Stimulated activated CD8-positive, alpha-beta memory T cell treated with anti-CD3 and anti-CD28 coated beads, Interleukin-7, amount 100 ng/mL, for 1 hour (primary cell): ENCODE measurements around the gene SHANK1.

ENCODE experiments used
- DNase-seq, 2 donors: peaks; one replicate each; pipeline ENCODE4 v3.0.0-alpha.2; 2020; ENCODE audit warnings: low read depth in 2 of 2

SHANK1 gene

GRCh38 chr19:50711805-50712204 is 7.8 kb downstream of the SHANK1 start:
- no peak for DNase-seq

GRCh38 chr19:50711196-50711595 is 8.4 kb downstream of the SHANK1 start:
- no peak for DNase-seq

- DNase-seq: no peak
Observed at GRCh38 chr19:50710612-50711011, 9.0 kb downstream of the SHANK1 start.

- no peak for DNase-seq
Observed at GRCh38 chr19:50710094-50710493, 9.5 kb downstream of the SHANK1 start.

DNA sequence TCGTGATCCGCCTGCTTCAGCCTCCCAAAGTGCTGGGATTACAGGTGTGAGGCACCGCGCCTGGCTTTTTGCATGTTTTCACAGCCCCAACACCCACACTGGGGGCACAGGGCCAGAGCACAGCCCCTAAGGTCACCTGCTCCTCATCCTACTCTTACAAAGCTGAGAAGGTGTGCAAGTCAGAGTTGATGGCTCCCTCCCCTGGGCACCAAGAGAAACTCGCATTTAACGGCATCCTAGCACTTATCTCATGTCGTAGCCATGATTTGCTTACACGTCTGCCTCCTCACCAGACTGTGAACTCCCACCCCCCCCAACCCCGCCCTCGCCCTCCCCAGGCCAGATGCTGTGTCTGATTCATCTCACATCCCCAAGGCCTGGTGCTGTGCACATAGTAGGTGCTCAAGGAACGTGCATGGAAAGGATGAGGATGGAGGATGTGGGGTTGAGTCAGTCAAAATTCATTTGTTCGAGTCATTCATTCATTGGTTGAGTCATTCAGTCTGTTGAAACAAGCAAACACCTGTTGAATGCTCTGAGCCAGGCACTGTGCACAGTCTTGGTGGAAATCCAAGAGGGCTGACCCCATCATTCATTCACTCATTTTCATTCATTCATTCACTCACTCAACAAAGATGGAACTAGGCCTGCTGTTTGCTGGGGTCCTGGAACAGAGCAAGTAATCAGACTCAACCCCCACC is 11.3 kb downstream of the SHANK1 start:
- DNase-seq: no peak

- no peak for DNase-seq
Observed at GRCh38 chr19:50706387-50706786, 13.2 kb downstream of the SHANK1 start.

DNA sequence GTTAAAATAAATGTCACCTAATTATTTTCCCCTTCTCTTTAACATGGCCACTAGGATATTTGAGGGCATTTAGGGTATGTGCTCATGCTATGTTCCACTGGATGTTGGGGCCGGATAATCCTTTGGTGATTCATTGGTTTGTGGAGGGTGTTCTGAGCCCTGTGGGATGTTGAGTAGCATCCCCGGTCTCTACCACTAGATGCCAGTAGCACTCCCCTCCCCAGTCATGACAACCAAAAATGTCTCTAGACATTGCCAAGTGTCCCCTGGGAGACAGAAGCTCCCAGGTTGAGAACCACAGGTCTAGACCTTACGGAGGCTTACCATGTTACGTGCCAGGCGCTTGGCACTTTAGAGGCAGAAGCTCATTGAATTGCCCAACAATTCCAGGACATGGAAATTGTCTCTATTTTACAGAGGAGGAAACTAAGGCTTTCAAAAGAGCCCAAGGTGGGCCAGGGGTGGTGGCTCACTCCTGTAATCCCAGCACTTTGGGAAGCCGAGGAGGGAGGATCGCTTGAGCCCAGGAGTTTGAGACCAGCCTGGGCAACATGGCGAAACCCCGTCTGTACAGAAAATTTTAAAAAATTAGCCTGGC is 14.1 kb downstream of the SHANK1 start:
- DNase-seq: no peak

DNA sequence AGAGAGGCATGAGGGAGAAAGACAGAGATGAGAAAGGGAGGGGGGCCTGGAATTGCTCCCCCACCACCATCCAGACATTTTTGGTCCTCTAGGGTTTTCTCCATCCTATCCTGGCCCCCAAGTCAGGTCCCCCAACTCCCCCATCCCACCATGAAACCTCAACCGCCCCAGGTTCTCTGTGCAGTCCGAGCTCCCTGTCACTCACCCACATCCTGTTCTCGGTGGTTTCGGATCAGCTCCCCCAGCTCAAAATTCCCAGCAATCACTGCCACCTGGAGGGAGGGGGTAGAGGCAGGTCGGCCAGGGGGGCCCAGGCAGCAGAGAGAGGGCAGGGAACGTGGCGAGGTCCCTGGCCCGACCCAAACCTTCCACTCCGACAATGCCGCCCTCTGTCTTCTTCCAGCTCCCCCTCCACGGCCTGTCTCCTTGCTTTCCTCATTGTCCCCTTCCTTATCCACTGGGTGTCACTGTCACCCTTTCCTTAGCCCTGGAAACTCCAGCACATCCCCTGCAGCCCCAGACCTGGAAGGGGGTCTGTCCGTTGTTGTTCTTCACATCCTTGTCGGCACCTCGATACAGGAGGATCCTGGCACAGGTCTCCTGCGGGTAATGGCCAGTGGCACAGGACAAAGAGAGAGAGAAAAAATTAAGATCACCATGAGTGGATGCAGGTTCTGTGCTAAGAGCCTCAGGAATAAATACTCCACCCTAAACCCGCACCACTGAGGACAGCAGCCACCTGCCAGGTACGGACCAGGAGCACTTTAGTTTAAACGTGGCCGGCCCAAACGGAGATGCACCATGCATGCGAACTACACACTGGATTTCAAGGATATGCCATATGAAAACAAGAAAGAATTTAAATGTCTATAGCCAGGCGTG is 15.4 kb downstream of the SHANK1 start:
- no peak for DNase-seq

- no peak for DNase-seq
Observed at GRCh38 chr19:50702871-50703829, 16.5 kb downstream of the SHANK1 start.

DNA sequence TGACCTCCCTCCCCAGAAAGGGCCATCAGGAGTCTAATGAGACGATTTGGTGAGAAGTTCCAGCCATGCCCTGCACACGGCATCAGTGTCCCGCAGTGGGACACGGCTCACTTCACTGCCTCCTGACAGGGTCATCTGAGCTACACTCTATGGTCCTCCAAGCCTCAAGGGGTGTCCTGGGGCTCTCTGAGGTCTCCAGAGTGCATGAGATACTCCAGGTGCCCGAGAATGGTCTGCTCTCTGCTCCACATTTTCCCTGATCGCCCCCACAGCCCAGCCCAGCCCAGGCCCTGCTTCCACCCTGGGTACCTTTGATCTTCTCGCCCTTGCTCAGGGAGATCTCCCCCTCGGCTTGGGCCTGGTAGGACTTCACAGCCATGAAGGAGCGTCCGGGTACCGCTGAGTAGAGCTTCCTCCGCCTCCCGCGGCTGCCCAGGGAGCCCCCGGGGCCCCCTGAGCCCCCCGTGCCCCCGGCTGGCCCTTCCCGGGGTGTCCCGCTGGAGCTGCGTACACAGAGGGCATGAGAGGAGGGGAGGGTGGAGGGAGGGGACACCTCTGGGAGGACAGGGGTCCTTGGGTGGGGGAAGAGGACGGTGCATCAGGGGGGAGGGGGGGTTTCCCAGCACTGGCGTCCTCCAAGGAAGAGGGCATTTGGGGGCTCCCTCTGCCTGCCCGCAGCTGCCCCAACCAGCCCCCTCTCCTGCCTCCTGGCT is 17.3 kb downstream of the SHANK1 start:
- DNase-seq: no peak

DNA sequence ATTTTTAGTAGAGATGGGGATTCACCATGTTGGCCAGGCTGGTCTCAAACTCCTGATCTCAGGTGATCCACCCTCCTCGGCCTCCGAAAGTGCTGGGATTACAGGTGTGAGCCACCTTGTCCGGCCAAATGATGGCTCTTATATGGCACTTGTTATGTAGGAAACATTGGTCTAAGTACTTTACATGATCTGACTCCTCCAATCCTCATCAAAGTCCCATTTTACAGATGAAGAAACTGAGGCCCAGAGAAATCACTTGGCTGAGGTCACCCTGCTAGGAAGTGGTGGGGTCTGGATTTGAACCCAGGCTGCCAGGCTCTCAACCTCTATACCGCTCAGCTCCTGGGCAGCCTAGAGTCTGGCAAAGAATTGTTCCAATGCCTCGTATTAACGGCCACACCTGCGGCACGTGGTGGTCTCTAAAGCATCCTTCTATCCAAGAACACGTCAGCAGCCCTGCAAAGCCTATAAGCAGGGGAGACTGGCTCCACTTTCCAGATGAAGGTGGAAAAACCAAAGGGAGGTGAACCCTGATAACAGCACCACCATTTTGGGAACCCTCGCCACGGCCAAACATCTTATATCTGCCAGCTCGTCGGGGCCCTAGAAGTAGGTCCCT is 18.1 kb downstream of the SHANK1 start:
- DNase-seq: no peak

DNA sequence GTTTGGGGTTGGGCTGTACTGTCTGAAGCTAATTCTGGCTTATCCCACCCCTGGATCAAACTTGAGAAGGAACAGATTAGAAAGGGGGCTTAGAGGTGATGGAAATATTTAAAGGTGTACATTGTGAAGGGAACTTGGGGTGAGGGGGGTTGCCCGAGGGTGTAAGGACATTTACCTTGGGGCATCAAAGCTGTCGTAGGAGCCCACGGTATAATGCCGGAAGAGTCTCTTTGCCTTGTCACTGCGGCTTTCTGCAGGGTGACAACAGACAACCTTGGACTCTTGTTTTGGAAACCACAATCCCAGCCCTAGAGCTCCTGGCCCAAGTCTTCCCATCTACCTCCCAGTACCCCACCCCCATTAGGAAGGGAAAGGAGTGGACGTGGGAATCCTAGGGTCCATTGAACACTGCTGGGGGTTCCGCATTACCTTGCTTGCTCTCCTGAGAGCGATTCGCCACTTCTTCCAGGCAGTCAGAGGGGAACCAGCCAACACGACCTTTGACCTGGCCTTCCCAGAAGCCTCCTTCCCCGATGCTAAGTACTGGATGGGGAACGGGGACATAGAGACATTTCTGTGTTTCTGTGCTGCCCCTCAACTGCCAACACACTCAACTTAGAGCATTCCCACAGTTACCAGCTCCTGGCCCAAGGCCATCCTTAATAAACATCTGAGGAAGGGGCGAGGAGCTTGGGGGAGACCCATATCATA is 22.0 kb downstream of the SHANK1 start:
- DNase-seq: no peak

DNA sequence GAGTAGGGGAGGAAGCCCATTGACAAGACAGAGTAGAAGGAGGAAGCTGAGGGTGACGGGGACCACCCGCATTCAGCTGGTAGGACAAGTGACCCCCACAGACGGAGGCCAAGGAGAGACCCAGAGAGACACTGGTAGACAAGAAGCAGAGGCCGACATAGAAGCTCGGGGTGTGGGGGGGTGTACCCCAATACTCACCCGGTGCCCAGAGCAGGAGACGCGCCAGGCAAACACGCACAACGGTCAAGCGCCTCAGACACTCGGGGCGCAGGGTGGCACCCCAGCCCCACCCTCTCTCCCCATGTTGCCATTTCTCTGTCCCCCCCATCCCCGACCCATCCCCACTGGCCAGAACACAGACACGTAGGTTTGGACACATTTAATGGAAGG is 23.5 kb downstream of the SHANK1 start:
- DNase-seq: no peak

DNA sequence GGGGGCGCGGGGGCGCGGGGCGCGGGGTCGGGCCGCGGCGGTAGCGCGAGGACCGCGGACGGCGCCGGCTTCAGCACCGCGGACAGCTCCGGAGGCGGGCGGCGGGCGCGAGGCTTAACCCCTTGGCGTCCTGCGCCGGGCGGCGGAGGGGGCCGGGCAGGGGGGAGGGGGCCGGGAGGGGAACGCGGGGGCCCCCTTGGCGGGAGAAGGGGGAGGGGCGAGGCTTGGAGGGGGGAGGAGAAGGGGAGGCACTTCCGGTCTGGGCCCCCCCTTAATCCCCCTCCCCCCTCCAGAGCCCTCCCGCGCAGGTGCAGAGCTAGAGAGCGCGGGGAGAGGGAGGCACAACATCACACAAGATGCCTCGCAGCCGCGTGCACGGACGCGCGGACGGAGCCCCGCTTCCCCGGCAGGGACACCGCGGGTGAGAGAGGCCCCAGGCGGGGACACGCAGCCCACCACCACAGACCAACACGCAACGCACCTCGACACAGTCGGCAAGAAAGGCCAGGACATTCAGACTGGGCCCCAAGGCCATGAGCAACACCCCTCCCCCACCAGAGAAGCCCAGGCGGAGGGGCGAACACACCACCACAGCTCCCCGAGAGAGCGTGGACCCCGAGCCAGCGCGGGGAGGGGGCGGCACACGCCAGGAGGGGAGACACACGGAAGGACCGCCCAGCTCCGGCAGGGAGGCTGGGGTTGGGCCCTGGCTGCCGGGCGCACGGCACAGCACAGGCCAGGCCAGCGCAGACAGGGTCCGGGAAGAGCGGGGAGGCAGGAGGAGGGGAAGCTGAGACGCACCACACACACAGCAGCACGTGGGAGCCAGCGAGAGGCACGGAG is 24.1 kb downstream of the SHANK1 start:
- DNase-seq: no peak

DNA sequence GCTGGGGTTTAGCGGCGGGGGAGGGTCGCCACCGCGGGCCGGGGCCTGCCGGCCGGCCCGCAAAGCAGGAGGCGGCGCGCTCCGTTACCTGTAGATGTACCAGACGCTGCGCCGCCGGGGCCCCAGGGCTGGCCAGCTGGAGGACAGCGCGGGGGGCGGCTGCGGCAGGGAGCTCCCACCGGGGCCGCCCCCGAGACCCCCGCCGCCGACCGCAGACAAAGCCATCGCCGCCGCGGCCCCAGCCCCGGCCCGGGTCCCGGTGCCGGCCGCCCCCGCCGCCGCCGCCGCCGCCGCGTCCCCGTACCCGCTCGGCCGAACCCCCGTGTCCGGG is 24.8 kb downstream of the SHANK1 start:
- no peak for DNase-seq

DNA sequence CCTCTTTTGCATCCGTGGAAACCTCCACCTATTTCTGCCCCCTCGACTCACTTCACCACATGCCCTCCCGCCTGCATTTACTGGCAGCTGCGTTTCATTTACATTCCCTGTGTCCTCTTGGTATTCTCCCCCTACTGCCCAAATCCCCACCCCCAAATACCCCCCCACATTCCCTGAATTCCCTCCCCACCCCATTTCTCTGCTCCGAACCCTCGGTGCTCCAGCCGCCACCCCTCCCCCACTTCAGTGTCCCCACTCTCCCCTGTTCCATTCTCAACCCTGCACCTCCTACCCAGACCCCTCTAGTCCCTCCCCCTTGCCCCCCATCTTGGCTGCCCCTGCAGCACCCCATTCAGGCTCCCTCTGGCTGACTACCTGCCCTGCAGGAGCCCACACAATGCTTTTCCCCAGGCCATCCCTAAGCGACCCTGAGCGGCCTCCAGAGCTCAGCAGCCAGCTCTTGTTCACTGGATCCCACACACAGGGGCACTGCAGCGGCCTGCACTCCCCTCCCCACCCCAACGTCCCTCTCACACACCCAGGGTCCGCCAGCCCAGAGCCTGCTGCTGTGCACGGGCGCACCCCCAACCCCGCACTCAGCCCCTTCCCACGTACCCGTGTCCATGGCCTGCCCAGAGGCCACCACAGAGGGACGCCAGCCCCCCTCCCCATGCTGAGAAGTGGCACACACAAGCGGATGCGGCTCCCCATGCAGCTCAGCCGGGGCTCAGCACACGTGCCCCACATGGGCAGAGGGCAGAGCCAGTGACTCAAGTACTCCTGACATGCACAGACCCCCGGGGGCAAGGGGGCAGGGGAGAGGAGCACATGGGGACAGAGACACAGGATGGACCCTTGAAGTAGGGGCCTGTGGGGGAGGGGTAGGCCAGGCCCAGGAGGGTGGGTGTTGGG is 26.3 kb downstream of the SHANK1 start:
- no peak for DNase-seq

- DNase-seq: no peak
Observed at GRCh38 chr19:50690439-50690838, 29.2 kb downstream of the SHANK1 start.

DNA sequence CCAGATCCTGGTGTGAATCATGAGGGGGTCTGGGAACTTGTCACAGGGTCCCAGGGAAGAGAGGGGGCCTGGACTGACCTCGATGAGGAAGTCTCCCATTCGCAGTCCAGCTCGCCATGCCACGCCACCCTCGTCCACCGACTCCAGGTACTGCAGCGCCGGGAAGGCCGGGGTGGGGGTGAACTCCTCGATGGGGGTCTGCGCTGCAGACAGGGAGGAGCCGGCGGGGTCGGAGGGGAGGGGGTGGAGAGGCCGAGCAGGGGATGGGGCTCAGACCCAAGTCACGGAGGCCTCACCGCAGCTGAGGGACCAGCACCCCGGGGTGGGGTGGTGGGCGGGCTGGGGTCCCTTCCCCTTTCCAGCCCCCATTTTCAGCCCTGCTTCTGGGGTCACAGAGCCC is 30.8 kb downstream of the SHANK1 start:
- no peak for DNase-seq
